ENCODE data around the gene TPCN2. TPM values are rescaled to one million over a fixed set of nuclear protein-coding genes. Genes with fewer than 3 reads are reported as not detected.

TPCN2 gene
- total and polyA plus RNA-seq, 4 donors = 8.7 to 25.9 (median 15.3) TPM

DNA sequence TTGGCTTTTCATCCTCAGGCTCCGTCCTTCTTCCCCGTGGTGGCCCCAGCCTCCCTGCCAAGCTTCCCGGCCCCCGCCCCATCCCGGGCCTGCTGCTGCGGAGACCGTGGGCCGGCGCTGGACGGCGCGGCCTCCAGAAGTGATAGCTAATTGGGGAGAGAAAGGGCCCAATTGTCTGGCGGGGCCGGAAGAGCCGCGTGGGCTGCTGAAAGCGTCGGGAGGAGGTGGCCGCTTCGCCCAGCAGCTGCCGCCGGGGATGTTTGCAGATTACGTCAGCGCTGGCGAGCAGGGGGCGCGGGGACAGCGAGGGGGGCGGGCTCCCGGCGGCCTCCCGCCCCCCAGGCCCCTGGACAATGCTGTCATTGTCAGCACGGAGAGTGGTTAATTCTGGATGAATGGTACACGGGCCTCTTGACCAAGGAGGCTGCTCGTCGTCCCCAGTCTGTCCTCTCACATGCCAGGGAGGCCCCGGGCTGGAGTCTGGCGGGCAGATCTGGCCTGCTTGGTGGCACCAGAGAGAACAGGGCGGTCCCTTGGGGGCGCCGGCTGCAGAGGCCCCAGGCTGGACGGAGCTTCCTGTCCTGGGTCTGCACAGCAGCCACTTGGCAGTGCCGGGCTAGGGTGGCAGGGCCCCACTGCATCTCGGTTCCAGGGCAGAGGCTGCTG lies 108.6 kb downstream of the TPCN2 start:
- DNase-seq (ENCODE audit: low read depth in 4 of 6, low spot score in 6 of 6) = peak; percentile 47 to 92 (median 64)
- Histone ChIP-seq H3K4me1 (ENCODE audit: control insufficient read depth, insufficient read depth, low read length) (peaks cover 63% of the 10 kb centered on the region), H3K27me3 (ENCODE audit: control insufficient read depth, insufficient read depth, low read length) (peaks cover 9% of the 10 kb centered on the region), H3K9me3 (ENCODE audit: control insufficient read depth, insufficient read depth, low read length) (no peaks in the 10 kb centered on the region), H3K4me3 (ENCODE audit: low read depth, low read length) (no peak overlapping the region), H3K36me3 (ENCODE audit: control insufficient read depth, insufficient read depth, low read length) (peaks cover 9% of the 10 kb centered on the region), H3K27ac (ENCODE audit: low read depth, low read length) (peak overlapping the region; percentile 96)
- 8% methylated on average over 44 of the region's 44 CpGs for WGBS (ENCODE audit: insufficient coverage)

- Histone ChIP-seq H3K4me3 (ENCODE audit: low read depth, low read length) (no peak overlapping the region), H3K27ac (ENCODE audit: low read depth, low read length) (peak overlapping the region; percentile 96), H3K4me1 (ENCODE audit: control insufficient read depth, insufficient read depth, low read length) (peaks cover 58% of the 10 kb centered on the region), H3K27me3 (ENCODE audit: control insufficient read depth, insufficient read depth, low read length) (peaks cover 9% of the 10 kb centered on the region), H3K9me3 (ENCODE audit: control insufficient read depth, insufficient read depth, low read length) (no peaks in the 10 kb centered on the region), H3K36me3 (ENCODE audit: control insufficient read depth, insufficient read depth, low read length) (peaks cover 9% of the 10 kb centered on the region)
- WGBS (ENCODE audit: insufficient coverage) = 77% methylated on average over 11 of the region's 15 CpGs
- no peak for DNase-seq (ENCODE audit: low read depth in 4 of 6, low spot score in 6 of 6)
Observed at GRCh38 chr11:69157822-69158231, 109.1 kb downstream of the TPCN2 start.

- H3K36me3 ChIP-seq (ENCODE audit: control insufficient read depth, insufficient read depth, low read length) = peaks cover 9% of the 10 kb centered on the region
- no peak overlapping the region for H3K4me3 ChIP-seq (ENCODE audit: low read depth, low read length)
- H3K27ac ChIP-seq (ENCODE audit: low read depth, low read length) = peak overlapping the region; percentile 96
- H3K4me1 ChIP-seq (ENCODE audit: control insufficient read depth, insufficient read depth, low read length) = peaks cover 51% of the 10 kb centered on the region
- WGBS (ENCODE audit: insufficient coverage) = 83% methylated on average over 20 of the region's 21 CpGs
- H3K9me3 ChIP-seq (ENCODE audit: control insufficient read depth, insufficient read depth, low read length) = peaks cover 5% of the 10 kb centered on the region
- peaks cover 7% of the 10 kb centered on the region for H3K27me3 ChIP-seq (ENCODE audit: control insufficient read depth, insufficient read depth, low read length)
- DNase-seq (ENCODE audit: low read depth in 4 of 6, low spot score in 6 of 6) = peak in 1 of 6 donors; percentile 4
Observed at GRCh38 chr11:69158301-69159149, 109.8 kb downstream of the TPCN2 start.

DNA sequence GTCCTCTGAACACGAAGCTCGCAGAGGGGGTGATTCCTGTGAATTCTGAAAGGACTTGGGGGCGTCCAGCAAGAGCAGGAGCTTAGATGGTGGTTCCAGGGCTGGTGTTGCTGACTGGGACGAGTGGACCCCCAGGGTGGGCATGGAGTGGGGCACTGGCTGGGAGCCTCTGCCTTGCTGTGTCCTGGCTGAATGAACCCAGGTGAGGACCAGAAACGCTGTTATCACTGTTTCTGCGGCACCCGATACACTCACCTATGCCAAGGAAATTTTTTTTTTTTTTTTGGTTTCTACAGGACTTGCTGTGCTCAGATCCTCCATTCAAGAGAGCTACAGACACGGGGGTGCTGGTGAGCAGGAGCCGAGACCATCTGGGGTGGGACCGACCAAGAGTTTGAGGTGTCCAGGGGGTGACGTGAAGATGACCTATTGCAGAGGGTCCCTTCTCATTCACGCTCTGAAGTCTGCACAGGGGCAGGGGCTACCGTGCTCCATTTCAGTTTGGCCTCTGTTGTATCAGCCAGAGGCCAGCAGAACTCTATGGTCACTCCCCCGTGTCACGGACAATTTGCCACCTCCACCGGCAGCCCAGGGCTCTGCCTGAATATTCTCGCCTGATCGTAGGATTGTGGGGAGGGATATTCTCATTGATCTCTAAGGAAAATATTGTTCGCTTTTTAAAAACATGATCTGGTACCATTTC lies 110.6 kb downstream of the TPCN2 start:
- WGBS (ENCODE audit: insufficient coverage) = 95% methylated on average over 13 of the region's 19 CpGs

GRCh38 chr11:69160296-69161116 lies 111.8 kb downstream of the TPCN2 start:
- peaks cover 40% of the 10 kb centered on the region for H3K4me1 ChIP-seq (ENCODE audit: control insufficient read depth, insufficient read depth, low read length)
- peaks cover 7% of the 10 kb centered on the region for H3K9me3 ChIP-seq (ENCODE audit: control insufficient read depth, insufficient read depth, low read length)
- H3K4me3 ChIP-seq (ENCODE audit: low read depth, low read length) = no peak overlapping the region
- peaks cover 9% of the 10 kb centered on the region for H3K36me3 ChIP-seq (ENCODE audit: control insufficient read depth, insufficient read depth, low read length)
- H3K27me3 ChIP-seq (ENCODE audit: control insufficient read depth, insufficient read depth, low read length) = peaks cover 4% of the 10 kb centered on the region
- WGBS (ENCODE audit: insufficient coverage) = 81% methylated on average over 9 of the region's 15 CpGs
- H3K27ac ChIP-seq (ENCODE audit: low read depth, low read length) = no peak overlapping the region
- no peak for DNase-seq (ENCODE audit: low read depth in 4 of 6, low spot score in 6 of 6)

More for the DNA sequence above, 110.6 kb downstream of the TPCN2 start:
- peaks cover 49% of the 10 kb centered on the region for H3K4me1 ChIP-seq (ENCODE audit: control insufficient read depth, insufficient read depth, low read length)
- peaks cover 7% of the 10 kb centered on the region for H3K9me3 ChIP-seq (ENCODE audit: control insufficient read depth, insufficient read depth, low read length)
- no peak overlapping the region for H3K27ac ChIP-seq (ENCODE audit: low read depth, low read length)
- H3K36me3 ChIP-seq (ENCODE audit: control insufficient read depth, insufficient read depth, low read length) = peaks cover 9% of the 10 kb centered on the region
- H3K27me3 ChIP-seq (ENCODE audit: control insufficient read depth, insufficient read depth, low read length) = peaks cover 5% of the 10 kb centered on the region
- no peak overlapping the region for H3K4me3 ChIP-seq (ENCODE audit: low read depth, low read length)
- DNase-seq (ENCODE audit: low read depth in 4 of 6, low spot score in 6 of 6) = no peak

- WGBS (ENCODE audit: insufficient coverage) = 91% methylated on average over 2 of the region's 5 CpGs
- Histone ChIP-seq H3K27me3 (ENCODE audit: control insufficient read depth, insufficient read depth, low read length) (peaks cover 4% of the 10 kb centered on the region), H3K27ac (ENCODE audit: low read depth, low read length) (no peak overlapping the region), H3K4me1 (ENCODE audit: control insufficient read depth, insufficient read depth, low read length) (peaks cover 35% of the 10 kb centered on the region), H3K36me3 (ENCODE audit: control insufficient read depth, insufficient read depth, low read length) (peaks cover 9% of the 10 kb centered on the region), H3K4me3 (ENCODE audit: low read depth, low read length) (no peak overlapping the region), H3K9me3 (ENCODE audit: control insufficient read depth, insufficient read depth, low read length) (peaks cover 7% of the 10 kb centered on the region)
- DNase-seq (ENCODE audit: low read depth in 4 of 6, low spot score in 6 of 6) = no peak
Observed at GRCh38 chr11:69161117-69161407, 112.3 kb downstream of the TPCN2 start.

- DNase-seq (ENCODE audit: low read depth in 4 of 6, low spot score in 6 of 6) = no peak
Observed at GRCh38 chr11:69162505-69162904, 113.8 kb downstream of the TPCN2 start.

GRCh38 chr11:69163842-69164241 lies 115.1 kb downstream of the TPCN2 start:
- 100% methylated on average over 1 of the region's 1 CpG for WGBS (ENCODE audit: insufficient coverage)
- no peaks in the 10 kb centered on the region for H3K27me3 ChIP-seq (ENCODE audit: control insufficient read depth, insufficient read depth, low read length)
- no peaks in the 10 kb centered on the region for H3K36me3 ChIP-seq (ENCODE audit: control insufficient read depth, insufficient read depth, low read length)
- no peak overlapping the region for H3K4me3 ChIP-seq (ENCODE audit: low read depth, low read length)
- no peak overlapping the region for H3K27ac ChIP-seq (ENCODE audit: low read depth, low read length)
- peaks cover 7% of the 10 kb centered on the region for H3K9me3 ChIP-seq (ENCODE audit: control insufficient read depth, insufficient read depth, low read length)
- no peak for DNase-seq (ENCODE audit: low read depth in 4 of 6, low spot score in 6 of 6)
- peaks cover 15% of the 10 kb centered on the region for H3K4me1 ChIP-seq (ENCODE audit: control insufficient read depth, insufficient read depth, low read length)

More at GRCh38 chr11:69162505-69162904, 113.8 kb downstream of the TPCN2 start:
- peaks cover 5% of the 10 kb centered on the region for H3K36me3 ChIP-seq (ENCODE audit: control insufficient read depth, insufficient read depth, low read length)
- H3K4me3 ChIP-seq (ENCODE audit: low read depth, low read length) = no peak overlapping the region
- peaks cover 29% of the 10 kb centered on the region for H3K4me1 ChIP-seq (ENCODE audit: control insufficient read depth, insufficient read depth, low read length)
- peaks cover 7% of the 10 kb centered on the region for H3K9me3 ChIP-seq (ENCODE audit: control insufficient read depth, insufficient read depth, low read length)
- peaks cover 2% of the 10 kb centered on the region for H3K27me3 ChIP-seq (ENCODE audit: control insufficient read depth, insufficient read depth, low read length)
- H3K27ac ChIP-seq (ENCODE audit: low read depth, low read length) = no peak overlapping the region

DNA sequence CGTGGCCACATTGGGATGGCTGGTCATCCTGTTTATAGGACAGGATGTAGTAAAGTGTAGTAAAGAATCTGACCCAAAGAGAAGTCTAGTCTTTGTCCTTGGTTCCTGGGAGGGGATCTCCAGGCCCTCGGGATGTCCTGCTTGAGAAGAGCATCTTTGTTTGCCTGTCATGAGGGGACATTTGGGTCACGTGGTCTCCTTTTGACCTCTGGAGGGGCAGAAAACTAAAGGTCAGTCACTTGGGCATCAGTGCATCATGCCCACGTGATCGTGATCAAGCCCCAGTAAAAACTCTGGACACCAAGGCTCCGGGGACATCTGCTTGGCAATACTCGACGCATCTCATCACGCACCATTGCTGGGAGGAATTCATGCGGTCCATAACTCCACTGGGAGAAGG lies 116.1 kb downstream of the TPCN2 start:
- H3K4me1 ChIP-seq (ENCODE audit: control insufficient read depth, insufficient read depth, low read length) = peaks cover 12% of the 10 kb centered on the region
- WGBS (ENCODE audit: insufficient coverage) = 95% methylated on average over 10 of the region's 10 CpGs
- no peaks in the 10 kb centered on the region for H3K27me3 ChIP-seq (ENCODE audit: control insufficient read depth, insufficient read depth, low read length)
- DNase-seq (ENCODE audit: low read depth in 4 of 6, low spot score in 6 of 6) = no peak
- H3K36me3 ChIP-seq (ENCODE audit: control insufficient read depth, insufficient read depth, low read length) = no peaks in the 10 kb centered on the region
- no peak overlapping the region for H3K27ac ChIP-seq (ENCODE audit: low read depth, low read length)
- H3K4me3 ChIP-seq (ENCODE audit: low read depth, low read length) = no peak overlapping the region
- H3K9me3 ChIP-seq (ENCODE audit: control insufficient read depth, insufficient read depth, low read length) = peaks cover 7% of the 10 kb centered on the region

Data from spinal cord (tissue), 10 donors.